Measurements from ENCODE around the gene NELL2. TPM values are rescaled to one million over a fixed set of nuclear protein-coding genes. Genes with fewer than 3 reads are reported as not detected.
"Not testable (repeated sequence)": the region's sequence is repeated elsewhere in the genome, so short reads cannot be mapped to it uniquely, and the experiment has no call there.

Gene NELL2
- total and polyA plus RNA-seq, 7 donors, result 0.17 to 1.8 (median 0.30) TPM; not detected in 3

DNA sequence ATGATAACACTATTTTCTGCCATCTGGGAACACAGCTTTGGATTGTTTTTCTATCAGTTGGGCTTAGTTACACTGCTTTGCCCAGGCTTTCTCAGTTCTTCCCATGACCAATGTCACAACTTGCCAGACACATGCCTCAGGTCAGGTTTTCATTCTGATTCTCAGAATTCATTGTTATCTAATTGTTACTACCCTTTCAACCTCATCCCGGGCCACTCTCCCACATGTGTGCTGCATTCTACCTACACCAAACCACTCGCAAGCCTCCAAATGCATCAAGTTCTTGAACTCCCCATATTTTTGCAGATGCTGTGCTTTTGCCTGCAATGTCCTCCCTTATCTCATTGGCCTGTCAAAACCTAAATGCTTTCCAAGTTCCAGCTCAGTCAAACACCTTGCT is 36.3 kb downstream of the NELL2 start:
- no peak for ATAC-seq

DNA sequence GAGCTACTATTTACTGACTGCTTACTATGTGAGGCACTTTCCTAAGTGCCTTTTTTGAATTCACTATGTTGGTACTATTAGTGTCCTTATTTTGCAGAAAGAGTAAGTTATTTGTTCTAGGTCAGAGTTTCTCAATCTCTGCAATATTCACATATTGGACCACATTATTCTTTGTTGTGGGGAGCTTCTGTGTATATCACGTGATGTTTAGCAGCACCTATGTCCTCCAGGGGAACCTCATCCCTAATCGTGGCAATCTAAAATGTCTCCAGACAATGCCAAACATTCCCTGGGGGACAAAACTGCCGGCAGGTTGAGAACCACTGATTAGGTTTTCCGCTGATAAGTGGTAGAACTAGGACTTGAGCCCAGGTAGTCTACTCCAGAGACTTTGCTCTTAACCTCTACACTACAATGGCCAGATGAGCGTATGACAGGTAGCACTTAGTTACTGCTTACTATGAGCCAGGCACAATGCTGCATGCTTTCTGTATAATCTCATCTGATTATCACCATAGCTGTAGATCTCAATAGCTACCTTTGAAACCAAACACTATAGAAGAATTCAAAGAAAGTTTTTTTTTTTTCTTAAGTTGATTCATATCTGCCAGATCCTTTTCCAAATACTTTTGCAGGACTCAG is 38.9 kb downstream of the NELL2 start:
- Histone ChIP-seq H3K4me3 (no peak overlapping the region), H3K9me3 (no peaks in the 10 kb centered on the region), H3K27ac (no peak overlapping the region), H3K36me3 (ENCODE audit: insufficient read depth in 1 of 2, low read depth in 1 of 2) (no peaks in the 10 kb centered on the region), H3K4me1 (no peaks in the 10 kb centered on the region), H3K27me3 (ENCODE audit: insufficient read depth in 3 of 3, low read length in 2 of 3) (no peaks in the 10 kb centered on the region)
- ATAC-seq, result no peak
- no peak for DNase-seq
- intact Hi-C loops (cut with DNase I), result no loop called here
- TF ChIP-seq, protein P1, sequence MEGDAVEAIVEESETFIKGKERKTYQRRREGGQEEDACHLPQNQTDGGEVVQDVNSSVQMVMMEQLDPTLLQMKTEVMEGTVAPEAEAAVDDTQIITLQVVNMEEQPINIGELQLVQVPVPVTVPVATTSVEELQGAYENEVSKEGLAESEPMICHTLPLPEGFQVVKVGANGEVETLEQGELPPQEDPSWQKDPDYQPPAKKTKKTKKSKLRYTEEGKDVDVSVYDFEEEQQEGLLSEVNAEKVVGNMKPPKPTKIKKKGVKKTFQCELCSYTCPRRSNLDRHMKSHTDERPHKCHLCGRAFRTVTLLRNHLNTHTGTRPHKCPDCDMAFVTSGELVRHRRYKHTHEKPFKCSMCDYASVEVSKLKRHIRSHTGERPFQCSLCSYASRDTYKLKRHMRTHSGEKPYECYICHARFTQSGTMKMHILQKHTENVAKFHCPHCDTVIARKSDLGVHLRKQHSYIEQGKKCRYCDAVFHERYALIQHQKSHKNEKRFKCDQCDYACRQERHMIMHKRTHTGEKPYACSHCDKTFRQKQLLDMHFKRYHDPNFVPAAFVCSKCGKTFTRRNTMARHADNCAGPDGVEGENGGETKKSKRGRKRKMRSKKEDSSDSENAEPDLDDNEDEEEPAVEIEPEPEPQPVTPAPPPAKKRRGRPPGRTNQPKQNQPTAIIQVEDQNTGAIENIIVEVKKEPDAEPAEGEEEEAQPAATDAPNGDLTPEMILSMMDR (IDR thresholded peaks at IDR 0.05), result no peak
- 68 to 77% (median 68%) methylated on average over 5 of the region's 5 CpGs for WGBS, 3 donors

More for the DNA sequence above, 36.3 kb downstream of the NELL2 start:
- Histone ChIP-seq H3K4me1 (no peaks in the 10 kb centered on the region), H3K27me3 (ENCODE audit: insufficient read depth in 3 of 3, low read length in 2 of 3) (no peaks in the 10 kb centered on the region), H3K27ac (no peak overlapping the region), H3K9me3 (no peaks in the 10 kb centered on the region), H3K36me3 (ENCODE audit: insufficient read depth in 1 of 2, low read depth in 1 of 2) (no peaks in the 10 kb centered on the region), H3K4me3 (no peak overlapping the region)
- intact Hi-C loops (cut with DNase I), result no loop called here
- TF ChIP-seq, protein P1 (IDR thresholded peaks at IDR 0.05), result no peak
- DNase-seq, result no peak
- WGBS, 3 donors, result 75 to 92% (median 77%) methylated on average over 2 of the region's 2 CpGs

DNA sequence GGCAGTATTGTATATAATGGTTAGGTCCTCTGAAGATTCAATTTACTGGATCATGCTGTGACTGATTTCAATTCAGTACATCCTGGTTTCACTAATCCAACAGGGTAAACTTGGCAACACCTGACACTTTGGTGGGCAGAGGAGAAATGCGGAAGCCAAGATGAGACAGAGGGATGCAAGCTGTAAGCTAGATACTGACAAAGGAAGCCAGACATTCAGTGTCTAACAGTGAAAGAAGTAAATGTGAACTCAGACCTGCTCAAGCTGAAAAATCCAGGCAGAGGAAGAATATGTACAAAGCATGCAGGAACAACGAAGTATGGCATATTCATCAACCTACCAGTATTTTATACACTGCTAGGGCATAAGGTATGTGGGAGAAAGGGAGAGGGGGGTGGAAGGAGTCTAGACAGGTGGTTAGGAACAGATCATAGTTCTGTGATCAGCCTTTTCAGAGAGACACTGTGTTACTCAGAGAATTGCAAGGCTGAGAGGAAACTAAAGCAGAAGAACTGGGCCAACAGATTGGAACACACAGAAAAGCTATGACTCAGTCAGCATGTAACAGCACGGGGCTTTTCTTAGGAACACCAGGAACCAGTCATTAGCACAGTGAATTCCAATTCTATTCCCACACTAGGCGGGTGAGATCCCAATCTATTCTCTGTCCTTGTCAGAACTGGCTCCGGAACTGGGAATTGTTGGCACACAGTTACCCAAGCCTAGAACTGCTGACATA is 40.3 kb downstream of the NELL2 start:
- intact Hi-C loops (cut with DNase I), result no loop called here
- ATAC-seq (no peak), DNase-seq (no peak)
- H3K27ac ChIP-seq, result no peak overlapping the region
- no peaks in the 10 kb centered on the region for H3K4me1 ChIP-seq
- H3K27me3 ChIP-seq (ENCODE audit: insufficient read depth in 3 of 3, low read length in 2 of 3), result no peaks in the 10 kb centered on the region
- no peak overlapping the region for H3K4me3 ChIP-seq
- 70 to 83% (median 80%) methylated on average over 5 of the region's 5 CpGs for WGBS, 3 donors
- no peaks in the 10 kb centered on the region for H3K36me3 ChIP-seq (ENCODE audit: insufficient read depth in 1 of 2, low read depth in 1 of 2)
- H3K9me3 ChIP-seq, result no peaks in the 10 kb centered on the region
- TF ChIP-seq, protein P1 (IDR thresholded peaks at IDR 0.05), result no peak

GRCh38 chr12:44834996-44835395 is 41.1 kb downstream of the NELL2 start:
- H3K27me3 ChIP-seq (ENCODE audit: insufficient read depth in 3 of 3, low read length in 2 of 3); DNase-seq; ATAC-seq; H3K4me3 ChIP-seq; H3K36me3 ChIP-seq (ENCODE audit: insufficient read depth in 1 of 2, low read depth in 1 of 2); H3K27ac ChIP-seq; H3K9me3 ChIP-seq; intact Hi-C loops (cut with DNase I); H3K4me1 ChIP-seq: not testable (repeated sequence)
- WGBS, 3 donors, result 82 to 86% (median 83%) methylated on average over 7 of the region's 7 CpGs

GRCh38 chr12:44833561-44833960 is 42.6 kb downstream of the NELL2 start:
- Histone ChIP-seq H3K4me1 (no peaks in the 10 kb centered on the region), H3K4me3 (no peak overlapping the region), H3K27ac (no peak overlapping the region), H3K9me3 (no peaks in the 10 kb centered on the region), H3K36me3 (ENCODE audit: insufficient read depth in 1 of 2, low read depth in 1 of 2) (no peaks in the 10 kb centered on the region), H3K27me3 (ENCODE audit: insufficient read depth in 3 of 3, low read length in 2 of 3) (no peaks in the 10 kb centered on the region)
- no peak for DNase-seq
- ATAC-seq, result no peak
- WGBS, 3 donors, result 76 to 83% (median 77%) methylated on average over 5 of the region's 5 CpGs
- TF ChIP-seq, protein P1 (IDR thresholded peaks at IDR 0.05), result no peak
- intact Hi-C loops (cut with DNase I), result no loop called here
